CD4-positive, alpha-beta T cell (primary cell): ENCODE measurements around the gene E2F8. TPM values are rescaled to one million over a fixed set of nuclear protein-coding genes. Genes with fewer than 3 reads are reported as not detected.

Experiments used
- ATAC-seq: fragments of 200-7000 bp; cut with Tn5 transposase; one replicate; pipeline ENCODE4 v1.10.0; 2022; ENCODE audit warnings: mild to moderate bottlenecking; ENCODE audit not compliant: poor library complexity
- CTCF ChIA-PET: fragments of 350-600 bp; sonication (Branson Sonifier 250); formaldehyde crosslinking; loops from one replicate; lab custom pipeline; 2021; ENCODE audit warnings: antibody characterized with exemption, inconsistent platforms; lab: Charles Lee
- POLR2A ChIA-PET: fragments of 350-600 bp; sonication (Branson Sonifier 250); formaldehyde crosslinking; loops from one replicate; lab custom pipeline; 2021; ENCODE audit warnings: antibody characterized with exemption, inconsistent platforms; lab: Charles Lee
- DNase-seq, 14 experiments: peaks; one replicate each; pipeline ENCODE4 v3.0.0-alpha.2; 2013 to 2020; ENCODE audit warnings: mixed read lengths in 2 of 14
- H3K27ac ChIP-seq, 2 donors: one replicate each; pipeline versions ENCODE4 v1.5.1 to v1.7.0; 2013; ENCODE audit warnings: low read length in 2 of 2, low read depth in 1 of 2, mild to moderate bottlenecking in 1 of 2
- H3K27me3 ChIP-seq, 2 experiments: 1 replicate in 1 of 2; 2 replicates in 1 of 2; pipeline versions ENCODE4 v1.6.1 to v1.7.0; 2013; ENCODE audit warnings: low read length in 2 of 2, control low read depth in 1 of 2, mild to moderate bottlenecking in 1 of 2, moderate library complexity in 1 of 2; ENCODE audit not compliant: insufficient read depth in 2 of 2, control insufficient read depth in 1 of 2
- H3K36me3 ChIP-seq: one replicate; pipeline ENCODE4 v1.6.1; 2013; ENCODE audit warnings: low read length, control low read depth; ENCODE audit not compliant: insufficient read depth
- H3K4me1 ChIP-seq: one replicate; pipeline ENCODE4 v1.6.1; 2013; ENCODE audit warnings: low read length, control low read depth; ENCODE audit not compliant: insufficient read depth
- H3K4me3 ChIP-seq: one replicate; pipeline ENCODE4 v1.5.1; 2013; ENCODE audit warnings: mild to moderate bottlenecking, low read length, moderate library complexity
- H3K9me3 ChIP-seq, 2 experiments: 1 replicate in 1 of 2; 2 replicates in 1 of 2; pipeline versions ENCODE4 v1.6.1 to v1.7.0; 2013; ENCODE audit warnings: low read length in 2 of 2, mild to moderate bottlenecking in 2 of 2, control low read depth in 1 of 2, moderate library complexity in 1 of 2; ENCODE audit not compliant: control insufficient read depth in 1 of 2, insufficient read depth in 1 of 2
- H3K27ac Mint-ChIP-seq: one replicate; pipeline ENCODE4 v1.8.0; 2020; ENCODE audit warnings: mixed read lengths
- H3K27me3 Mint-ChIP-seq: one replicate; pipeline ENCODE4 v1.8.0; 2021; ENCODE audit warnings: mixed read lengths
- H3K36me3 Mint-ChIP-seq: one replicate; pipeline ENCODE4 v1.8.0; 2021; ENCODE audit warnings: low read depth, mixed read lengths
- H3K4me1 Mint-ChIP-seq: one replicate; pipeline ENCODE4 v1.8.0; 2021; ENCODE audit warnings: low read depth, mixed read lengths
- H3K4me3 Mint-ChIP-seq: one replicate; pipeline ENCODE4 v1.8.0; 2020; ENCODE audit warnings: mild to moderate bottlenecking, mixed read lengths
- H3K9me3 Mint-ChIP-seq: one replicate; pipeline ENCODE4 v1.8.0; 2020; ENCODE audit warnings: mixed read lengths
- intact Hi-C, 2 experiments: fragments of 100-400 bp; cut with DNase I in 1 of 2; cut with micrococcal nuclease in 1 of 2; formaldehyde crosslinking; loops; one replicate each; pipeline versions ENCODE4 v1.15.1 to v1.9.0; 2023 to 2025; cut with DNase I, micrococcal nuclease
- total RNA-seq, 174 experiments: library from RNA in 2 of 174; stranded (reverse) in 2 of 174; gene quantifications; one replicate each; pipeline ENCODE4 v1.2.3 and lab custom pipeline; 2021 to 2026
- TF ChIP-seq, protein P1 (sequence below): fragments of 200-600 bp; IDR thresholded peaks from one replicate; pipeline ENCODE4 v1.8.0; 2022; ENCODE audit warnings: antibody characterized with exemption, mild to moderate bottlenecking

E2F8 gene
- total RNA-seq, 2 experiments from 2014 or later: not detected

DNA sequence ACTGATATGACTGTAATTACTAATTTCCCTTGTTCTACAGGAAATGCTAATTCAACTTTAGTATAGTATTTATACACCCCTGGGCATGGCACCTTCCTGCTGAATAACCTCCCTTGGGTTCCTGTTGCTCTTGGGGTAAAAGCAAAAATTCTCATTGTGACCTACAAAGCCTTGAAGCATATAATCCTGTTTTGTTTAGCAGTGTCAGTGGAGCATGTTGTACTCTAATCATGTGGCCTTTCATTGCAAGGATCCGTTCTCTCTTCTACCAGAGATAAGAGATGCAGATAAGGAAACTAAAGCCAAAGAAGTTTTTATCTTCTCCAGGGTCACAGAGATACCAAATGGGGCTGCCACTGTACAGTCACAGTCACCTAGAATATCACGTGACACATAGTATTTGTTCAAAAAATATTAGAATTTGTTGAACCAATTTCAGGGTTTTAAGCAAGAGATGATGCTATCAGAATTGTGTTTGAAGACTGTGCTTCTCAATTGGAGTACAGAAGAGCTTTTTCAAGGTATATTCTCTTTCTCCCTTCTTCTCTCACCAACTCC lies 64.0 kb downstream of the E2F8 start:
- H3K27ac Mint-ChIP-seq: no peak overlapping the region

More for the DNA sequence above, 64.0 kb downstream of the E2F8 start:
- intact Hi-C loops: no loop called here
- no peak overlapping the region for H3K4me3 Mint-ChIP-seq
- peaks cover 55% of the 10 kb centered on the region for H3K36me3 Mint-ChIP-seq
- ChIA-PET POLR2A (no interaction called here), CTCF (no interaction called here)
- H3K27me3 ChIP-seq: no peaks in the 10 kb centered on the region
- no peaks in the 10 kb centered on the region for H3K4me1 ChIP-seq
- DNase-seq (no peak), ATAC-seq (no peak)
- no peak overlapping the region for H3K27ac ChIP-seq
- peaks cover 36% of the 10 kb centered on the region for H3K36me3 ChIP-seq
- H3K9me3 Mint-ChIP-seq: no peaks in the 10 kb centered on the region
- TF ChIP-seq, protein P1, sequence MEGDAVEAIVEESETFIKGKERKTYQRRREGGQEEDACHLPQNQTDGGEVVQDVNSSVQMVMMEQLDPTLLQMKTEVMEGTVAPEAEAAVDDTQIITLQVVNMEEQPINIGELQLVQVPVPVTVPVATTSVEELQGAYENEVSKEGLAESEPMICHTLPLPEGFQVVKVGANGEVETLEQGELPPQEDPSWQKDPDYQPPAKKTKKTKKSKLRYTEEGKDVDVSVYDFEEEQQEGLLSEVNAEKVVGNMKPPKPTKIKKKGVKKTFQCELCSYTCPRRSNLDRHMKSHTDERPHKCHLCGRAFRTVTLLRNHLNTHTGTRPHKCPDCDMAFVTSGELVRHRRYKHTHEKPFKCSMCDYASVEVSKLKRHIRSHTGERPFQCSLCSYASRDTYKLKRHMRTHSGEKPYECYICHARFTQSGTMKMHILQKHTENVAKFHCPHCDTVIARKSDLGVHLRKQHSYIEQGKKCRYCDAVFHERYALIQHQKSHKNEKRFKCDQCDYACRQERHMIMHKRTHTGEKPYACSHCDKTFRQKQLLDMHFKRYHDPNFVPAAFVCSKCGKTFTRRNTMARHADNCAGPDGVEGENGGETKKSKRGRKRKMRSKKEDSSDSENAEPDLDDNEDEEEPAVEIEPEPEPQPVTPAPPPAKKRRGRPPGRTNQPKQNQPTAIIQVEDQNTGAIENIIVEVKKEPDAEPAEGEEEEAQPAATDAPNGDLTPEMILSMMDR: no peak
- no peaks in the 10 kb centered on the region for H3K27me3 Mint-ChIP-seq
- H3K4me3 ChIP-seq: no peak overlapping the region
- H3K9me3 ChIP-seq: no peaks in the 10 kb centered on the region
- no peaks in the 10 kb centered on the region for H3K4me1 Mint-ChIP-seq

Other genes starting within 250 kb of the E2F8 start
- gene MRGPRX2, start 180.2 kb downstream of the E2F8 start, total RNA-seq: not detected
- gene ZDHHC13, start 123.8 kb downstream of the E2F8 start, total RNA-seq: 1 to 10 TPM; 3.6 to 6.6 TPM
- gene CSRP3, start 39.0 kb downstream of the E2F8 start, total RNA-seq: not detected